Breast epithelium (tissue), 4 donors: Measurements from ENCODE around the gene CASKIN1. TPM values are rescaled to one million over a fixed set of nuclear protein-coding genes. Genes with fewer than 3 reads are reported as not detected.
A peak's percentile ranks its signal among the peaks of the same experiment; 100 is the strongest.

ENCODE experiments used
- DNase-seq, 2 donors: peaks; one replicate each; pipeline ENCODE4 v3.0.0-alpha.2; 2019; ENCODE audit warnings: low spot score in 2 of 2
- H3K27ac ChIP-seq, 2 donors: fragments of 200-600 bp; sonication (generic) in 1 of 2; one replicate each; pipeline ENCODE4 v1.5.1; 2016 to 2019; ENCODE audit warnings: mild to moderate bottlenecking in 1 of 2
- H3K27me3 ChIP-seq, 2 donors: fragments of 200-600 bp; sonication (generic) in 1 of 2; one replicate each; pipeline versions ENCODE4 v1.5.1 to v1.6.0; 2017 to 2019; ENCODE audit warnings: control low read depth in 1 of 2, mild to moderate bottlenecking in 1 of 2
- H3K36me3 ChIP-seq: fragments of 200-600 bp; one replicate; pipeline ENCODE4 v1.5.1; 2019
- H3K4me1 ChIP-seq, 2 donors: fragments of 200-600 bp; sonication (generic); one replicate each; pipeline ENCODE4 v1.5.1; 2016 to 2019; ENCODE audit warnings: control low read depth in 1 of 2
- H3K4me3 ChIP-seq, 3 donors: fragments of 200-600 bp; sonication (generic); 1 replicate in 2 of 3; 2 replicates in 1 of 3; pipeline ENCODE4 v1.5.1; 2016 to 2019; ENCODE audit warnings: mild to moderate bottlenecking in 3 of 3, moderate library complexity in 2 of 3
- H3K9me3 ChIP-seq, 2 donors: fragments of 200-600 bp; sonication (generic) in 1 of 2; one replicate each; pipeline ENCODE4 v1.5.1; 2016 to 2019; ENCODE audit warnings: control low read depth in 1 of 2
- CTCF ChIP-seq, 3 donors: fragments of 450-650 bp; IDR thresholded peaks; one replicate each; pipeline ENCODE4 v1.5.1; 2016 to 2017; ENCODE audit warnings: antibody characterized with exemption in 3 of 3, mild to moderate bottlenecking in 3 of 3, moderate library complexity in 3 of 3
- POLR2A ChIP-seq: fragments of 450-650 bp; IDR thresholded peaks from one replicate; pipeline ENCODE4 v1.6.1; 2016; ENCODE audit warnings: antibody characterized with exemption, mild to moderate bottlenecking, moderate library complexity
- POLR2AphosphoS5 ChIP-seq, 3 donors: sonication (generic); formaldehyde crosslinking; IDR thresholded peaks; one replicate each; pipeline ENCODE4 v1.6.1; 2017; ENCODE audit warnings: antibody characterized with exemption in 3 of 3
- intact Hi-C: fragments of 100-400 bp; cut with DNase I; formaldehyde crosslinking; loops from one replicate; pipeline ENCODE4 v1.15.1; 2023; ENCODE audit warnings: low total_unique reads
- total RNA-seq, 3 donors: library from RNA; depleted of rRNA; stranded (reverse); fragments of >200 nt; gene quantifications; one replicate each; pipeline ENCODE4 v1.1.0, GENCODE V29; 2016

The CASKIN1 gene
- total RNA-seq, 3 donors from 2014 or later = 0.33 to 0.44 TPM; not detected in 1

GRCh38 chr16:2211923-2212347 is 15.5 kb upstream of the CASKIN1 start:
- intact Hi-C loops = no loop called here
- peak overlapping the region; percentile 68 to 70 for H3K27ac ChIP-seq
- TF ChIP-seq POLR2A = no peak
- TF ChIP-seq POLR2AphosphoS5 (IDR thresholded peaks at IDR 0.05) = no peak
- no peak for TF ChIP-seq CTCF (IDR thresholded peaks at IDR 0.05)

GRCh38 chr16:2210386-2211365 is 14.3 kb upstream of the CASKIN1 start, which contains the start of gene BRICD5:
Gene BRICD5, minus strand, starts transcription at chr16:2210863. Its CDS starts 30 bp downstream, at chr16:2210833.
- Histone ChIP-seq H3K4me3 (no peak within 1 kb of the TSS), H3K27ac (peak within 1 kb of the TSS; percentile 68 to 70), H3K4me1 (peaks cover 18 to 36% of the 10 kb centered on the region in 2 donors), H3K27me3 (no peaks in the 10 kb centered on the region), H3K9me3 (no peaks in the 10 kb centered on the region), H3K36me3 (no peaks in the 10 kb centered on the region)
- TF ChIP-seq POLR2A (no peak), POLR2AphosphoS5 (IDR thresholded peaks at IDR 0.05) (no peak), CTCF (IDR thresholded peaks at IDR 0.05) (no peak)
- intact Hi-C loops = no loop called here
- DNase-seq = no peak

More at GRCh38 chr16:2211923-2212347, 15.5 kb upstream of the CASKIN1 start:
- no peak for DNase-seq
- H3K36me3 ChIP-seq = no peaks in the 10 kb centered on the region
- H3K4me3 ChIP-seq = peak overlapping the region in 2 of 3 donors; percentile 86
- no peaks in the 10 kb centered on the region for H3K9me3 ChIP-seq
- H3K4me1 ChIP-seq = peaks cover 10 to 26% of the 10 kb centered on the region in 2 donors
- no peaks in the 10 kb centered on the region for H3K27me3 ChIP-seq

- Histone ChIP-seq H3K4me1 (peaks cover 18 to 36% of the 10 kb centered on the region in 2 donors), H3K36me3 (no peaks in the 10 kb centered on the region), H3K9me3 (no peaks in the 10 kb centered on the region), H3K4me3 (no peak overlapping the region), H3K27me3 (no peaks in the 10 kb centered on the region), H3K27ac (no peak overlapping the region)
- intact Hi-C loops = no loop called here
- TF ChIP-seq POLR2AphosphoS5 (IDR thresholded peaks at IDR 0.05) (no peak), POLR2A (no peak), CTCF (IDR thresholded peaks at IDR 0.05) (no peak)
- DNase-seq = no peak
These were observed 13.6 kb upstream of the CASKIN1 start for GRCh38 chr16:2210009-2210332.

GRCh38 chr16:2209258-2210008 is 13.0 kb upstream of the CASKIN1 start:
- Histone ChIP-seq H3K36me3 (no peaks in the 10 kb centered on the region), H3K4me3 (no peak overlapping the region), H3K9me3 (no peaks in the 10 kb centered on the region), H3K27ac (no peak overlapping the region), H3K4me1 (peaks cover 18 to 36% of the 10 kb centered on the region in 2 donors), H3K27me3 (no peaks in the 10 kb centered on the region)
- intact Hi-C loops = no loop called here
- no peak for TF ChIP-seq POLR2A
- TF ChIP-seq CTCF (IDR thresholded peaks at IDR 0.05) = no peak
- TF ChIP-seq POLR2AphosphoS5 (IDR thresholded peaks at IDR 0.05) = no peak
- no peak for DNase-seq
